Measurements from ENCODE around the gene WWC1. TPM values are rescaled to one million over a fixed set of nuclear protein-coding genes. Genes with fewer than 3 reads are reported as not detected.
"Not testable (repeated sequence)": the region's sequence is repeated elsewhere in the genome, so short reads cannot be mapped to it uniquely, and the experiment has no call there.

The WWC1 gene
- total and polyA plus RNA-seq, 4 donors: 12.9 to 47.1 (median 29.4) TPM

GRCh38 chr5:168284809-168285208, 6.6 kb upstream of the WWC1 start:
- Histone ChIP-seq H3K4me3 (ENCODE audit: low read depth, low read length) (no peak overlapping the region), H3K27me3 (ENCODE audit: control insufficient read depth, insufficient read depth, low read length) (no peaks in the 10 kb centered on the region), H3K9me3 (ENCODE audit: control insufficient read depth, insufficient read depth, low read length) (peaks cover 7% of the 10 kb centered on the region), H3K36me3 (ENCODE audit: control insufficient read depth, insufficient read depth, low read length) (no peaks in the 10 kb centered on the region), H3K4me1 (ENCODE audit: control insufficient read depth, insufficient read depth, low read length) (peaks cover 4% of the 10 kb centered on the region), H3K27ac (ENCODE audit: low read depth, low read length) (no peak overlapping the region)
- no peak for DNase-seq (ENCODE audit: low read depth in 4 of 6, low spot score in 6 of 6)
- 75% methylated on average over 3 of the region's 4 CpGs for WGBS (ENCODE audit: insufficient coverage)

DNA sequence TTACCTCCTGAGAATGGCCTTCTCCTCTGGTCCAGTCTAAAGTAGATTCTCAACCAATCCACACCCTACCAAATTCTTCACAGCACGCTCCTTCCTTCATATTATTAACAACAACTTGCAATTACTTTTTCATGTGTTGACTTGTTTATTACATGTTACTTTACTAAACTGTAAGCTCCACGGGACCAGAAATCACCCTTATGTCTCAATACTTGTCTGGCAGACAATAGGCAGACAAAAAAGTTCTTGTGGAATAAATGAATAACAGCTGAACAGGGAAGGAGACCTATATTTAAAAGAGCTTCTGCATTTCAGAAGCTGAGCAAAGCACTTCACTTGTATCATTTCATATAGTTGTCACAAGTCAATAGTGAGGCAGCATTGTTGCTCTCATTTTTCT, 5.7 kb upstream of the WWC1 start:
- no CpG with 5 or more reads among the region's 2 CpGs for WGBS (ENCODE audit: insufficient coverage)

DNA sequence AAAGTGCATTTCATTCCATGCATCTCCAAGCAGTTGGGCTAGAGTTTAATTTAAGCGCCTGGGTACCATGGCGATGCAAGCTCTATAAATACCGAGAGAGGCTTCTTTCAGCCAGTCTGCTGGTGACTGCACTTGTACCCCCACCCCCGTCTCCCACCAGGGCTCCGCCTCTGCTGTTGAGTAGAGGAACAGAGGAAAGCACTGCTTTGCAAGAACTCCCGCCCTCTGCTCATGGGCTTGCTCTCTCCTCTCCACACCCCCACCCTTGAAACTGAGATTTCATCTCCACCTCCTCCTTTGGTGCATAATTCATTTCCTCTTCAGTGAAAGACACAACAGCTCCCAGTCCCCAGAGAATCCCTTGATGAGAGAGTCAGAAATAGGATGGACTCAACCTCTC, 5.1 kb upstream of the WWC1 start:
- no peak for DNase-seq (ENCODE audit: low read depth in 4 of 6, low spot score in 6 of 6)
- Histone ChIP-seq H3K36me3 (ENCODE audit: control insufficient read depth, insufficient read depth, low read length) (no peaks in the 10 kb centered on the region), H3K27me3 (ENCODE audit: control insufficient read depth, insufficient read depth, low read length) (no peaks in the 10 kb centered on the region), H3K27ac (ENCODE audit: low read depth, low read length) (no peak overlapping the region), H3K9me3 (ENCODE audit: control insufficient read depth, insufficient read depth, low read length) (peaks cover 7% of the 10 kb centered on the region), H3K4me1 (ENCODE audit: control insufficient read depth, insufficient read depth, low read length) (peaks cover 7% of the 10 kb centered on the region), H3K4me3 (ENCODE audit: low read depth, low read length) (no peak overlapping the region)
- 0% methylated on average over 1 of the region's 6 CpGs for WGBS (ENCODE audit: insufficient coverage)

More for the DNA sequence above, 5.7 kb upstream of the WWC1 start:
- Histone ChIP-seq H3K27ac (ENCODE audit: low read depth, low read length) (no peak overlapping the region), H3K9me3 (ENCODE audit: control insufficient read depth, insufficient read depth, low read length) (peaks cover 7% of the 10 kb centered on the region), H3K36me3 (ENCODE audit: control insufficient read depth, insufficient read depth, low read length) (no peaks in the 10 kb centered on the region), H3K4me1 (ENCODE audit: control insufficient read depth, insufficient read depth, low read length) (peaks cover 4% of the 10 kb centered on the region), H3K27me3 (ENCODE audit: control insufficient read depth, insufficient read depth, low read length) (no peaks in the 10 kb centered on the region), H3K4me3 (ENCODE audit: low read depth, low read length) (no peak overlapping the region)
- no peak for DNase-seq (ENCODE audit: low read depth in 4 of 6, low spot score in 6 of 6)

- DNase-seq (ENCODE audit: low read depth in 4 of 6, low spot score in 6 of 6); H3K4me3 ChIP-seq (ENCODE audit: low read depth, low read length); H3K27ac ChIP-seq (ENCODE audit: low read depth, low read length); H3K27me3 ChIP-seq (ENCODE audit: control insufficient read depth, insufficient read depth, low read length); H3K36me3 ChIP-seq (ENCODE audit: control insufficient read depth, insufficient read depth, low read length); H3K9me3 ChIP-seq (ENCODE audit: control insufficient read depth, insufficient read depth, low read length); H3K4me1 ChIP-seq (ENCODE audit: control insufficient read depth, insufficient read depth, low read length): not testable (repeated sequence)
- WGBS (ENCODE audit: insufficient coverage): 100% methylated on average over 1 of the region's 5 CpGs
Observed at GRCh38 chr5:168286863-168287262, 4.6 kb upstream of the WWC1 start.

DNA sequence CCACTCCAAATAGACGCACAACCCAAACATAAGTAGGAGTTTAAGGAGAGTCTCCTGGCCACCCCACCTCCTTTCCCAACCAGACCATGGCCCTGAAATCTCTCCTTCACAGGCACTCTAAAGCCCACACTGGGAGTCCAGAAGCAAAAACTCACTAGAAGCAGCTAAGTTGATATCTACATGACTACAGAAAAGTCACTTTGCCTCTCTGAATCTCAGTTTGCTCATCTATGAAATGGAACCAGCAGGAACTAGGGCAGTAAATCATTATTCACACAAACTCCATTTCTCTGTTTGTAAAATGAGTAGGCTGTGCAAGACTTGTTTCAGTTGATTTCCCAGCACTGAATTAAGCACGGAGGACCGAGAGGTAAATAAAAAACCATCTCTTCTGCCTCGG, 4.1 kb upstream of the WWC1 start:
- Histone ChIP-seq H3K4me1 (ENCODE audit: control insufficient read depth, insufficient read depth, low read length) (peaks cover 12% of the 10 kb centered on the region), H3K27ac (ENCODE audit: low read depth, low read length) (no peak overlapping the region), H3K36me3 (ENCODE audit: control insufficient read depth, insufficient read depth, low read length) (no peaks in the 10 kb centered on the region), H3K9me3 (ENCODE audit: control insufficient read depth, insufficient read depth, low read length) (peaks cover 7% of the 10 kb centered on the region), H3K27me3 (ENCODE audit: control insufficient read depth, insufficient read depth, low read length) (no peaks in the 10 kb centered on the region), H3K4me3 (ENCODE audit: low read depth, low read length) (no peak overlapping the region)
- 98% methylated on average over 4 of the region's 4 CpGs for WGBS (ENCODE audit: insufficient coverage)
- DNase-seq (ENCODE audit: low read depth in 4 of 6, low spot score in 6 of 6): no peak

- Histone ChIP-seq H3K27ac (ENCODE audit: low read depth, low read length) (peak overlapping the region; percentile 2), H3K4me3 (ENCODE audit: low read depth, low read length) (no peak overlapping the region), H3K36me3 (ENCODE audit: control insufficient read depth, insufficient read depth, low read length) (no peaks in the 10 kb centered on the region), H3K27me3 (ENCODE audit: control insufficient read depth, insufficient read depth, low read length) (peaks cover 6% of the 10 kb centered on the region), H3K9me3 (ENCODE audit: control insufficient read depth, insufficient read depth, low read length) (peaks cover 7% of the 10 kb centered on the region), H3K4me1 (ENCODE audit: control insufficient read depth, insufficient read depth, low read length) (peaks cover 21% of the 10 kb centered on the region)
- no peak for DNase-seq (ENCODE audit: low read depth in 4 of 6, low spot score in 6 of 6)
- WGBS (ENCODE audit: insufficient coverage): 64% methylated on average over 16 of the region's 22 CpGs
Observed at GRCh38 chr5:168288349-168289245, 2.8 kb upstream of the WWC1 start.

DNA sequence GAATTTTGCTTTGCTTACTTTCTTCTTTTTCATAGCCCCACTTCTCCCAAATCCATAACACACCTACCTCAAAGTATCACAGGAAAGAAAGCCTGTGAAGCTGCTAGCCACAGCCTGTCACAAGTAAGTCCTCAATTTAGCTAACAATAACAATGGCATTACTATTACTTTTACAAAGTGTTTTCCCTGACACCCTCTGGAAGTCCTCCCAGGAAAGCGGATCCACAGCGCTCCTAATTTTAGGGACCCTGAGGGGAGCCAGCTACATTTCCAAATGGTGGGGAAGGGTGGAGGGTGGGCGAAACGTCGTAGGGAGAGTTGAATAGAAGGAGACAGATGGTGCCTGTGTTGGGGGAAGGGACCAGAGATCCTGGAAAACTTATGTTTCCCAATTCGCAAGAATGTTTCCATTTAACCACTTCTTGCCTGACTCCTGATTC, 523 bp upstream of the WWC1 start:
- Histone ChIP-seq H3K4me3 (ENCODE audit: low read depth, low read length) (peak overlapping the region; percentile 40), H3K4me1 (ENCODE audit: control insufficient read depth, insufficient read depth, low read length) (peaks cover 32% of the 10 kb centered on the region), H3K9me3 (ENCODE audit: control insufficient read depth, insufficient read depth, low read length) (no peaks in the 10 kb centered on the region), H3K36me3 (ENCODE audit: control insufficient read depth, insufficient read depth, low read length) (no peaks in the 10 kb centered on the region), H3K27ac (ENCODE audit: low read depth, low read length) (no peak overlapping the region), H3K27me3 (ENCODE audit: control insufficient read depth, insufficient read depth, low read length) (peaks cover 6% of the 10 kb centered on the region)
- 5% methylated on average over 5 of the region's 6 CpGs for WGBS (ENCODE audit: insufficient coverage)
- peak in 1 of 6 donors; percentile 91 for DNase-seq (ENCODE audit: low read depth in 4 of 6, low spot score in 6 of 6)

- no peaks in the 10 kb centered on the region for H3K9me3 ChIP-seq (ENCODE audit: control insufficient read depth, insufficient read depth, low read length)
- H3K27ac ChIP-seq (ENCODE audit: low read depth, low read length): no peak overlapping the region
- DNase-seq (ENCODE audit: low read depth in 4 of 6, low spot score in 6 of 6): peak in 1 of 6 donors; percentile 41
- no peaks in the 10 kb centered on the region for H3K36me3 ChIP-seq (ENCODE audit: control insufficient read depth, insufficient read depth, low read length)
- 2% methylated on average over 55 of the region's 64 CpGs for WGBS (ENCODE audit: insufficient coverage)
- H3K4me1 ChIP-seq (ENCODE audit: control insufficient read depth, insufficient read depth, low read length): peaks cover 35% of the 10 kb centered on the region
- H3K27me3 ChIP-seq (ENCODE audit: control insufficient read depth, insufficient read depth, low read length): peaks cover 6% of the 10 kb centered on the region
- peak overlapping the region; percentile 33 for H3K4me3 ChIP-seq (ENCODE audit: low read depth, low read length)
Observed at GRCh38 chr5:168291964-168292785, 730 bp downstream of the WWC1 start.

DNA sequence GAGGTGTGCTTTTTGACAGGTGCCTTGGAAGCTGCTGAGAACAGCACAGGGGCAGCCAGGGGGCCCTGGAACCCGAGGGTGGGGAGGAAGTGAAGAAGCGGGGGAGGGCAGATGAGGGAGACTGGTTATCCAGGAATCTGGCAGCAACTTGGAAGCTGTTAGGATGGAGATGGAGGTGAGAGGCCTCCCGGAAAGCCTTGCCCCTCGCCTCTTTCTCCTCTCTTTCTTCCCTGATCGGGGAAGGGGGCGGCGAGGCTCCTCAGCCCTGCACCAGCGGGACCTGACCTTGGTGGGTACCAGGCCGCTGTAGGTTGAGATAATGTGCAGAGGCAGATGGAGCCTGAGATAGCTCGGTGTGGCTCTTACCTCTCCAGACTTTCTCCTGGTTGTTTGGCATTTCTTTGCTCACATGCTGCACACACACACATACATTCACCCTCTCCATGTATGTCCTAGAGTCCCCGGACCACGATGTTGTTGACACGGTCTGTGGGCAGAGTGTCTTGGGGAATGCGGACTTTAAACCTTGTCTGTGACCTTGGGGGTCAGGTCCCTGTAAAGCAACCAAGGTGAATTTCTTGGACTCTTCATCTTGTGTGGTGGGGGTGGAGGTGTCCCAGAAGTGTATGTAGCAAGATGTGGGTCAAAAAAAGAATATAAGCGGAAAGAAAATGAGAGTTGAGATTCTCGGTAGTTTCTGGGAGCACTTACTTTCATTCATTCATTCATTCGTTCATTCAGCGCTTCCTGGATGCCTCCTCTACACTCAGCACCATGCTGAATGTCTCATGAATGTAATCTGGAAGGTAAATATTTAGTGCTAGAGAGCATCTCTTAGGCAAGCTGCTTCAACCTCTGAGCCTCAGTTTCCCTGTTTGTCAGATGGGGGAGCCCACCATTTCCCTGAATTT, 1.6 kb downstream of the WWC1 start:
- WGBS (ENCODE audit: insufficient coverage): 41% methylated on average over 6 of the region's 18 CpGs
- peaks cover 35% of the 10 kb centered on the region for H3K4me1 ChIP-seq (ENCODE audit: control insufficient read depth, insufficient read depth, low read length)
- peak overlapping the region; percentile 33 for H3K4me3 ChIP-seq (ENCODE audit: low read depth, low read length)
- DNase-seq (ENCODE audit: low read depth in 4 of 6, low spot score in 6 of 6): no peak
- H3K36me3 ChIP-seq (ENCODE audit: control insufficient read depth, insufficient read depth, low read length): no peaks in the 10 kb centered on the region
- no peak overlapping the region for H3K27ac ChIP-seq (ENCODE audit: low read depth, low read length)
- peaks cover 6% of the 10 kb centered on the region for H3K27me3 ChIP-seq (ENCODE audit: control insufficient read depth, insufficient read depth, low read length)
- H3K9me3 ChIP-seq (ENCODE audit: control insufficient read depth, insufficient read depth, low read length): no peaks in the 10 kb centered on the region

All from spinal cord (tissue), 10 donors.